HepG2 (cell line): ENCODE results near the gene GCG. TPM values are rescaled to one million over a fixed set of nuclear protein-coding genes. Genes with fewer than 3 reads are reported as not detected.

Source experiments
- AHDC1 ChIP-seq: sonication (generic); formaldehyde crosslinking; IDR thresholded peaks from 2 replicates; pipeline ENCODE4 v1.5.1; 2020; ENCODE audit warnings: mild to moderate bottlenecking, missing genetic modification reagents, borderline replicate concordance
- E2F1 ChIP-seq: sonication (generic); formaldehyde crosslinking; IDR thresholded peaks from 2 replicates; pipeline ENCODE4 v1.5.0; 2020; ENCODE audit warnings: missing genetic modification reagents
- USF2 ChIP-seq, 2 experiments: sonication (generic) in 1 of 2; formaldehyde crosslinking in 1 of 2; IDR thresholded peaks; 2 replicates each; pipeline versions ENCODE4 v1.5.1 to v1.6.1; 2011 to 2020; ENCODE audit warnings: borderline replicate concordance in 1 of 2, low read depth in 1 of 2, low read length in 1 of 2, mild to moderate bottlenecking in 1 of 2, missing genetic modification reagents in 1 of 2, moderate library complexity in 1 of 2
- ZHX2 ChIP-seq, 2 experiments: sonication (generic) in 1 of 2; formaldehyde crosslinking in 1 of 2; IDR thresholded peaks; 2 replicates each; pipeline versions ENCODE4 v1.6.1 to v1.9.0; 2014 to 2022; ENCODE audit warnings: antibody characterized with exemption in 1 of 2, borderline replicate concordance in 1 of 2, inconsistent platforms in 1 of 2, low read depth in 1 of 2, missing genetic modification reagents in 1 of 2
- ZSCAN5A ChIP-seq: sonication (generic); formaldehyde crosslinking; IDR thresholded peaks from 2 replicates; pipeline ENCODE4 v1.8.0; 2022; ENCODE audit warnings: mild to moderate bottlenecking, missing genetic modification reagents, borderline replicate concordance
- polyA plus RNA-seq, 8 experiments: library from polyadenylated mRNA; depleted of rRNA in 3 of 8; stranded (reverse) in 7 of 8; unstranded in 1 of 8; fragments of >200 nt; fragmentation: Illumina TruSeq in 4 of 8; extraction: Trizol in 4 of 8; gene quantifications; 2 replicates each; pipeline versions ENCODE4 v1.2.1 to v1.2.3, GENCODE V29; 2011 to 2016; ENCODE audit warnings: low read depth in 4 of 8, missing spikeins in 1 of 8, mixed read lengths in 1 of 8; ENCODE audit not compliant: insufficient read depth in 1 of 8
- total RNA-seq, 5 experiments: library from RNA; depleted of rRNA; stranded (reverse); fragments of >200 nt; fragmentation: Illumina TruSeq; extraction: Trizol; gene quantifications; 2 replicates each; pipeline ENCODE4 v1.2.3, GENCODE V29; 2016; ENCODE audit warnings: low read depth in 1 of 5

GCG gene
- total and polyA plus RNA-seq, 2 of the 13 experiments (the other 11 are each of a cell fraction or from before 2014, with no cell fraction given), result not detected

GRCh38 chr2:162113776-162114168, 38.3 kb downstream of the GCG start (continued):
- no peak for TF ChIP-seq ZHX2 (IDR thresholded peaks at IDR 0.05; ENCODE audit: low read depth)
- TF ChIP-seq ZHX2 (CRISPR knock-in tag; IDR thresholded peaks at IDR 0.05; ENCODE audit: borderline replicate concordance), result no peak
- TF ChIP-seq USF2 (IDR thresholded peaks at IDR 0.05; ENCODE audit: low read depth, low read length), result no peak
- TF ChIP-seq USF2 (CRISPR knock-in tag; IDR thresholded peaks at IDR 0.05; ENCODE audit: borderline replicate concordance), result no peak
- peak; percentile 66 for TF ChIP-seq AHDC1
- 0 out of 2 replicates have a peak, but pooled peaks have one; percentile 32 for TF ChIP-seq ZSCAN5A (CRISPR knock-in tag)
- no peak for TF ChIP-seq E2F1
